NT2/D1 (cell line): Measurements from ENCODE around the gene SCP2D1.

Source experiments
- YY1 ChIP-seq: IDR thresholded peaks from 2 replicates; pipeline ENCODE4 v1.6.1; 2011; ENCODE audit not compliant: insufficient read length, insufficient read depth
- ZNF274 ChIP-seq: IDR thresholded peaks from 2 replicates; pipeline ENCODE4 v1.6.1; 2011; ENCODE audit warnings: mild to moderate bottlenecking, low read depth, low read length

DNA sequence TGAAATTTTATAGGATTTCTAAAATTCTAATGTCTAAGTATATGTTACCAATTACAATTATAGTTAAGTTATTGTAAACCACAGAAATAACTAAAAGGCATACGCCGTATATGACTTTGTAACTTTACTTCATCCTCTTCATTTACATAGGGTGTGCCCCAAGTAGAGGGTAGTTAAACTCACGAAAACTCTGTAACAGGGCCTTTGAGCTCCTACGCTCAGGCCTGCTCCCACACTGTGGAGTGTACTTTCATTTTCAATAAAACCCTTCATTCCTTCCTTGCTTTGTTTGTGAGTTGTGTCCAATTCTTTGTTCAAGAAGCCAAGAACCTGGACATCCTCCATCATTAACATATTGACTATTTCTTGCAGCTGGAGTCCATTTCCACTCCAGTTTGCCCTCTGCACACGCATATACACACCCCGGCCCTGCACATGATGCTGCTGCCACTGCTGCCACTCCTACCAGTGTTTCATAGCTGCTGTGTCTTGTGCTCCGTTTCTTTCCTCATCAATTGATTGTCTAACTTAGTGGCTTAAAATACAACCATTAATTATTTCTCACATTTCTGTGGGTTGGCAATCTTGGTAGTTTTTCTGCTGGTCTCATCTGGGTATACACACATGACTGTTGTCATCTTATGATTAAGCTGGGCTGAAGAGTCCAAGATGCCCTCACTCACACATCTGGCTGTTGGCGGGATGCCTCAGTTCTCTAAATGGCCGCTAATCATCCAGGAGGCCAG lies 33.0 kb upstream of the SCP2D1 start:
- TF ChIP-seq ZNF274 (no peak), YY1 (no peak)
